Measurements from ENCODE around the gene FRMPD4.

FRMPD4 gene

GRCh38 chrX:12360383-12360782 is 222.1 kb downstream of the FRMPD4 start:
- in situ Hi-C loops (cut with MboI; ENCODE audit: low sequenced_read_pairs): no loop called here

- in situ Hi-C loops (cut with MboI; ENCODE audit: low sequenced_read_pairs): no loop called here
These were observed 222.8 kb downstream of the FRMPD4 start for GRCh38 chrX:12360986-12361598.

GRCh38 chrX:12363216-12363615 is 224.9 kb downstream of the FRMPD4 start:
- in situ Hi-C loops (cut with MboI; ENCODE audit: low sequenced_read_pairs): no loop called here

DNA sequence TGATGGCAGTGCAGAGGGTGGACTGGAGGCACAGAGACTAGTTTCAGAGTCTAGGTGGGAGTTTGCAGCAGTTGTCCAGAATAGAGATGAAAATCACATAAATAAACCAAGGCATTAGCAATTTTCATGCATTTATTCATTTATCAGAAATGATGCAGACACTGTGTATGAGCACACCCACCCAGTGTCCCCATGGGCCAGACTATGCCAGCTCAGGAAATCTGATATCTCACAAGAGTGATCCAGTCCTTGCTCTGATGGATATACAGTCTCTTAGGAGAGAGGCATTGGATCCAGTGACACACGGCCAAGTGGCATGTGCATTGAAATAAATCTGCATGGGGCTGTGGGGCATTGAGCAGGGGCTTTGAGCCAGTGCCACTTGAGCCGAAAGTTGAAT is 228.2 kb downstream of the FRMPD4 start:
- in situ Hi-C loops (cut with MboI; ENCODE audit: low sequenced_read_pairs): no loop called here

- in situ Hi-C loops (cut with MboI; ENCODE audit: low sequenced_read_pairs): no loop called here
These were observed 229.0 kb downstream of the FRMPD4 start for GRCh38 chrX:12367254-12367653.

GRCh38 chrX:12370497-12370986 is 232.3 kb downstream of the FRMPD4 start:
- in situ Hi-C loops (cut with MboI; ENCODE audit: low sequenced_read_pairs): no loop called here

DNA sequence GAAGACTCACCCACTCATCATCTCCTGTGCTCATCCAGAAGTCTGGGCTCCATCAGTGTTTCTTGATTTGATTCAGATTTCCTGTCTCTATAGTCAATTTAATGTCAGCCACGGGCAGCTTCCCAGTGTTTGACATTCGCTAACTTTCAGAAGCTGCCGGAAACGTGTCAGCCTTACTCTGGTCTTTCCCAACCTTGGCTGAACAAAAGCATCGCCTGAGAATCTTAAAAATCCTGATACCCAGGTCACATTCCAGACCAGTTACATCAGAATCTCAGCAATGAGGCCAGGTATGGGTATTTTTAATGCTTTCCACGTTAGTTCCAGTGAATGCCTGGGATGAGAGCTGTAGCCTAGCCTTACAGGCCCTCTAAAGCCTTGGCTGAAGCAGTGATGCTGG is 233.8 kb downstream of the FRMPD4 start:
- in situ Hi-C loops (cut with MboI; ENCODE audit: low sequenced_read_pairs): no loop called here

DNA sequence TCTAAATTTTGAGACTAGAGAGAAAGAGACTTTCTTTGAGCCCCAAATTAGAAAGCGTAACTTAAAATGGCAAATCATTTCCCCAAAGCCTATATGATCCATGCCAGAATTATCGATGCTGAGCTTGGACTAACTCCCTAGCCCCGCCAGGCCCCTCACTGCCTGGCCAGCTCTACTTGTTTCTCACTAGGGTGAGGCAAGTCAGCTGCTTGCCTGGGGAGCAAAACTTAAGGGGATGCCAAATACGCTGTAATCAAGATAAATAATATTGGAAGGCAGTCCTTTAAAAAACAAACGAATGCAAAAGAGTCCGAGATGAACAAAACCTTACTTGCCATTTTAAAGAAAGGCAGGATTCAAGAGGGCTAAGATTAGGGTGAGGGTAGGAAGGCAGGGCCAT is 236.0 kb downstream of the FRMPD4 start:
- in situ Hi-C loops (cut with MboI; ENCODE audit: low sequenced_read_pairs): no loop called here

- in situ Hi-C loops (cut with MboI; ENCODE audit: low sequenced_read_pairs): no loop called here
These were observed 240.0 kb downstream of the FRMPD4 start for GRCh38 chrX:12378253-12378652.

GRCh38 chrX:12378706-12379105 is 240.4 kb downstream of the FRMPD4 start:
- in situ Hi-C loops (cut with MboI; ENCODE audit: low sequenced_read_pairs): no loop called here

GRCh38 chrX:12379671-12380070 is 241.4 kb downstream of the FRMPD4 start:
- in situ Hi-C loops (cut with MboI; ENCODE audit: low sequenced_read_pairs): no loop called here

DNA sequence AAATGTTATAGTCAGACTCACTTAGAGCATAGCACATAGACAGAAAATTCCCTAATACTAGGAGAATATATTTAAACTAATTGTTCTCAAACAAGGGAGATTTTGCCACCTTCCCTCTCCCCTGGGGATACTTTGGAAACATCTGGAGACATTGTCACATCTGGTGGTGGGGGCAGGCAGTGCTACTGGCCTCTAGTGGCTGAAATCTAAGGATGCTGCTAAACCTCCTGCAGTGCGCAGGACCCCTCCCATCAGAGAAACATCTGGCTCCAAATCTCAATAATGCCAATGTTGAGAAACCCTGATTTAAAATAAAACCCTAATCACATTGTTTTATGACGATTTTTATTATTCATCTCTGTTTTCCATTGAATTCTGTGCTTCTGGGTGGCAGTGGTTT is 244.9 kb downstream of the FRMPD4 start:
- in situ Hi-C loops (cut with MboI; ENCODE audit: low sequenced_read_pairs): no loop called here

DNA sequence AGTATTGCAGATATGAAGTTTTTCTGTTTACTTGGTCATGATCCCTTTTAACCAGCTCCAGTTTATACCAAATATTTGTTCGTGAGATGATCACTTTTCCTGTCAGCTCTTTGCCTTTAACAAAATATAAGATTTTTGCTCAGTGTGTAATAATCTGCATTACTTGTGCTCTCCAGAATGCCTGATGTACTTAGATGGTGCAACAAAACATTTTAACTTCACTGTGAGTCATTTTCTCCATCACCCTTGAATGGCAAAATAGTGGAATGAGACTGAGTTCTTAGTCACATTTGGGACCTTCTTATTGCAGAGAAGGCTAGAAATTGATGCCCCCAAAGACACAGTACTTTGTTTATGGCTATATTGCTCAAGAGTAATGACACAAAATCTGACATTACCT is 252.0 kb downstream of the FRMPD4 start:
- in situ Hi-C loops (cut with MboI; ENCODE audit: low sequenced_read_pairs): no loop called here

DNA sequence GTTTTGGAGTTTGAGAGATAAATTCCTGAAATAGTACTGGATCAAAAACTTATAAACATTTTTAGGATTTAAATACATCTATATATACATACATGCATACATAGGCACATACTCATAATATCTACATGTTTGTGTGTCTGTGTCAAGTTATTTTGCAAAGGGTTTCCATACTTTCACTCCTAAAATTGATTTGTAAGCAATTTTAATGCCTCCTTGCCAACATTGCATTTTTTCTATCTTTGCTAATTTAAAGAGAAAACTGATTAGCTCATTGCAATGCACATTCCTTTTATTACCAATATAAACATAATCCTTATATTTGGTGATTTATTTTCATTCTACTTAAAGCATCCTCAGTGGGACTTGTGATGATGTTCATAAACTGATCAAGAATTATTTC is 258.3 kb downstream of the FRMPD4 start:
- in situ Hi-C loops (cut with MboI; ENCODE audit: low sequenced_read_pairs): no loop called here

GRCh38 chrX:12400218-12400617 is 261.9 kb downstream of the FRMPD4 start:
- in situ Hi-C loops (cut with MboI; ENCODE audit: low sequenced_read_pairs): no loop called here

GRCh38 chrX:12401252-12401651 is 263.0 kb downstream of the FRMPD4 start:
- in situ Hi-C loops (cut with MboI; ENCODE audit: low sequenced_read_pairs): no loop called here

DNA sequence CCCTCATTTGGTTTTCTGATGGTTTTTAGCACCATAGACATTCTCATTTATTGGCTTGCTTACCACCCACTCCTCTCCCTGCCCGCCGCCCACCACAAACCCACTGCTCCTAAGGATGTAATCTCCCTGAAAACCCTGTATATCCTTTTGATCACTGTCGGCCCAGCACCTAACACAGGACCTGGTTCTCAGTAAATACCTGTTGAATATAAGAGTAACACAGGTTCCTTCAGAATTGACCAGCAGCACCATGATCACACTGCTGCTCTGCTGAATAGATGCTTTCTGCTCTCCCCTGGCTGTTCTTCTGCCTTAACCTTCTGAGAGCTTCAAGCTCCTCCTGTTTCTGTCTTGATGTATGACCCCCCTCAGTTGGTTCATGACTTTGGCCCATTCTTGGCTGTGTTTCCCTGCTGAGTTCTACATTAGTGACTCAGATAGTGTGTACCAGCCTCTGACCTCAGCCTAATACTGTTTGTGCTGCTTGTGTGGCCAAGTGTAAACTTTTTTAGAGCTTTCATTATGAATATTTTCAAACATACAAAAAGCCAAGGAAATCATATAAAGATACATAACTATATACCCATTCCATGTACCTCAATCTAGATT is 265.3 kb downstream of the FRMPD4 start:
- in situ Hi-C loops (cut with MboI; ENCODE audit: low sequenced_read_pairs): no loop called here

- in situ Hi-C loops (cut with MboI; ENCODE audit: low sequenced_read_pairs): no loop called here
These were observed 267.0 kb downstream of the FRMPD4 start for GRCh38 chrX:12405306-12405705.

- in situ Hi-C loops (cut with MboI; ENCODE audit: low sequenced_read_pairs): no loop called here
These were observed 272.2 kb downstream of the FRMPD4 start for GRCh38 chrX:12410523-12410922.

DNA sequence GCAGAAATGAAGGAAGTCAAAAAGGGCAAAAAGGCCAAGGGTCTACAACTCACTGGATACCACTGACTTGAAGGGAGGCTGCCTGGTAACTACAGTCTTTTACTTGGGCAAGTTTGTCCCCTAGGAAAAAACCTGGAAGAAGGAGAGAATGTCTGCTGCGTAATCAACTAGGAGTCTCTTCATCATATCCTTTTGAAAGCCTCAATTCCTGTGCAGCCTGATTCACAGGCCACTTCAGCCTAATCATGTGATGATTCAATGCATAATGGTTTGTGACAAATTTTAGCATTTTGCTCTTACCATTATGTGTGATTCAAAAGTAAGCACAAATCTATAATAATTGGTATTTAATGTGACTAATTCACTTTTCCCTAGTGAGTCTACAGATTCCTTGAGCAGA is 273.6 kb downstream of the FRMPD4 start:
- in situ Hi-C loops (cut with MboI; ENCODE audit: low sequenced_read_pairs): no loop called here

- in situ Hi-C loops (cut with MboI; ENCODE audit: low sequenced_read_pairs): no loop called here
These were observed 274.3 kb downstream of the FRMPD4 start for GRCh38 chrX:12412561-12412960.

GRCh38 chrX:12419591-12419990 is 281.3 kb downstream of the FRMPD4 start:
- in situ Hi-C loops (cut with MboI; ENCODE audit: low sequenced_read_pairs): no loop called here

DNA sequence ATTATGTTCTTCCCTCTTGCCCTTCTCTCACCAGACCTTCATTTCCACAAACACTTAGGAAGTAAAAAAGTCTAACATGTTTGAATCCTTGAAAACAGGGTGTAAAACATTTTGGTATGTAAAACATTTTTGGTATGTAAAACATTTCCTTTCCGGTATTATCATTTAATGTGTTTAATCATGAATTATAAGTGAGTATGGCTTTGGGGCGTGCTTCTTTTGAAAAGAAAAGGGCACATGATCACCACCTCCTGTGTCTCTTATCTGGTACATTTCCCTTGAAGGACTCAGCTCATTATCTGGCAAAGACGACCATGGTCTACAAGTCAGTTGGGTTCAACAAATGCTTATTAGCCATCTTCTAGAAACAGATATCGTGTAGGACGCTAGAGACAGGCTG is 283.6 kb downstream of the FRMPD4 start:
- in situ Hi-C loops (cut with MboI; ENCODE audit: low sequenced_read_pairs): no loop called here

All from HL-60/S4 treated with phorbol 12-myristate 13-acetate at 8.2 ng/mL for 4 days and 3 days (cell line).